Measurements from ENCODE around the gene REXO4. TPM values are rescaled to one million over a fixed set of nuclear protein-coding genes. Genes with fewer than 3 reads are reported as not detected.
A peak's percentile ranks its signal among the peaks of the same experiment; 100 is the strongest.

Gene REXO4
- total and polyA plus RNA-seq, 8 donors = 16.9 to 29.1 (median 27.6) TPM

GRCh38 chr9:133385452-133385851, 32.4 kb downstream of the REXO4 start:
- intact Hi-C loops (cut with DNase I) = no loop called here

GRCh38 chr9:133384736-133385321, 33.0 kb downstream of the REXO4 start:
- intact Hi-C loops (cut with DNase I) = no loop called here

More at GRCh38 chr9:133385452-133385851, 32.4 kb downstream of the REXO4 start:
- H3K4me1 ChIP-seq = no peaks in the 10 kb centered on the region
- no peaks in the 10 kb centered on the region for H3K36me3 ChIP-seq
- no peak overlapping the region for H3K27ac ChIP-seq
- no peak for ATAC-seq
- no peak for TF ChIP-seq CTCF (IDR thresholded peaks at IDR 0.05)
- H3K4me3 ChIP-seq = no peak overlapping the region
- DNase-seq = no peak
- peaks cover 0 to 3% of the 10 kb centered on the region in 2 donors for H3K27me3 ChIP-seq
- no peaks in the 10 kb centered on the region for H3K9me3 ChIP-seq

GRCh38 chr9:133383438-133383837, 34.4 kb downstream of the REXO4 start:
- Histone ChIP-seq H3K27me3 (no peaks in the 10 kb centered on the region), H3K4me1 (no peaks in the 10 kb centered on the region), H3K27ac (no peak overlapping the region), H3K36me3 (no peaks in the 10 kb centered on the region), H3K4me3 (no peak overlapping the region), H3K9me3 (no peaks in the 10 kb centered on the region)
- no peak for TF ChIP-seq CTCF (IDR thresholded peaks at IDR 0.05)
- DNase-seq (no peak), ATAC-seq (no peak)
- intact Hi-C loops (cut with DNase I) = no loop called here

More at GRCh38 chr9:133384736-133385321, 33.0 kb downstream of the REXO4 start:
- Histone ChIP-seq H3K4me1 (no peaks in the 10 kb centered on the region), H3K36me3 (no peaks in the 10 kb centered on the region), H3K27me3 (no peaks in the 10 kb centered on the region), H3K27ac (no peak overlapping the region), H3K9me3 (no peaks in the 10 kb centered on the region), H3K4me3 (no peak overlapping the region)
- ATAC-seq (no peak), DNase-seq (peak in 1 of 4 donors; percentile 58)
- no peak for TF ChIP-seq CTCF (IDR thresholded peaks at IDR 0.05)

GRCh38 chr9:133382507-133383141, 35.2 kb downstream of the REXO4 start:
- TF ChIP-seq CTCF (IDR thresholded peaks at IDR 0.05) = no peak
- Histone ChIP-seq H3K36me3 (no peaks in the 10 kb centered on the region), H3K4me1 (no peaks in the 10 kb centered on the region), H3K4me3 (no peak overlapping the region), H3K27ac (no peak overlapping the region), H3K9me3 (no peaks in the 10 kb centered on the region), H3K27me3 (no peaks in the 10 kb centered on the region)
- intact Hi-C loops (cut with DNase I) = no loop called here
- ATAC-seq (no peak), DNase-seq (no peak)

GRCh38 chr9:133380734-133381133, 37.1 kb downstream of the REXO4 start:
- Histone ChIP-seq H3K4me1 (peaks cover 0 to 9% of the 10 kb centered on the region in 2 donors), H3K4me3 (no peak overlapping the region), H3K27ac (no peak overlapping the region), H3K27me3 (no peaks in the 10 kb centered on the region), H3K36me3 (no peaks in the 10 kb centered on the region), H3K9me3 (no peaks in the 10 kb centered on the region)
- no peak for TF ChIP-seq CTCF (IDR thresholded peaks at IDR 0.05)
- no peak for ATAC-seq
- peak in 1 of 4 donors; percentile 28 for DNase-seq
- intact Hi-C loops (cut with DNase I) = no loop called here
